UCSD-AML1 (cell line): Measurements from ENCODE around the gene KIRREL3.

Experiments
- DNase-seq: peaks from one replicate; lab custom pipeline; 2025; ENCODE audit not compliant: unreplicated experiment; lab: John Stamatoyannopoulos, UW

Gene KIRREL3

DNA sequence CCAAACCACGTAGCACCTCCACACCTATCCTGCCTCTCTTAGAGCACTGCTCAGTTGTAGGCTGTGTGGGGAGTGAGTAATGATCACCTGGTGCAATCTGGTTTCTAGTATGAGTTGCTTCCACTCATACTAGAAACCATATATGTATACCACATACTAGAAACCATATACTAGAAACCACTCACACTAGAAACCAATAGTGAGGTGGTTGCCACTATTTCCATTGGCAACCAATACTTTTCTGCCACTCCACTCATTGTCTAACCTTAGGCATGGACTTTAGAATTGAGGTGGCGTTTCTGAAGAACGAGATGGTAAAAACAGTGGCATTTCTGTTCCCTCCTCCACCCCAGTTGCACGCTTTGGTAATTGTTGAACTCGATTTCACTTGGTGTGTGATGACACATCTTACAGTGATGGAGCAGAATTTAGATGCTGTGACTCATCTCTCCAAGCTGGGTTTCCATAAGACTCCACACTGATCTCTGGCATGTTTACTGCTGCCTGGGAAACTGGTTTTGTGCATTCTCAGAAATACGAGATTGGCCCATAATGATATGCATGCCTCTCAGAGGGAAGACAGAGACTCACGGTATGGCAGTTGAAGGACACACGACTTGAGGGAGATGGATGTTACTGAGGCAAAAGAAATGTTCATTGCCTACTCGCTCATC is 82.9 kb downstream of the KIRREL3 start:
- no peak for DNase-seq

DNA sequence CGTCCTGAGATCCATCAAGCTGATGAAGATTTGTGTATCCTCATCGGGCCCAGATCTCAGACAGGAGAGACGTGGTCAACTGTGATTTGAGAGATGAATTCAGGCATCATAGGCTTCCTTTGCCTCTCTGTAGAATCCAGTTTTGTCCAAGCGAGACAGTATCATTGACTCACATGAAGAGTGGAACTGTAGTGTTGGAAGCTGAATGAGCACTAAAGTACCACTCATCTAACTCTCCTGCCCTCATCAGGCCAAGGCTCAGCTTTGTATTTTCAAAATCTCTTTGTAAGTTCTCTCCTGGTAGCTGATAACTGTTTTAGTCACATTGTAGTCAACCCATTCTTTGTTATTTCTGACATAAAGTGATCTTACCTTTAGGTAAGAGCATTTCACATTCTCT is 85.1 kb downstream of the KIRREL3 start:
- no peak for DNase-seq

DNA sequence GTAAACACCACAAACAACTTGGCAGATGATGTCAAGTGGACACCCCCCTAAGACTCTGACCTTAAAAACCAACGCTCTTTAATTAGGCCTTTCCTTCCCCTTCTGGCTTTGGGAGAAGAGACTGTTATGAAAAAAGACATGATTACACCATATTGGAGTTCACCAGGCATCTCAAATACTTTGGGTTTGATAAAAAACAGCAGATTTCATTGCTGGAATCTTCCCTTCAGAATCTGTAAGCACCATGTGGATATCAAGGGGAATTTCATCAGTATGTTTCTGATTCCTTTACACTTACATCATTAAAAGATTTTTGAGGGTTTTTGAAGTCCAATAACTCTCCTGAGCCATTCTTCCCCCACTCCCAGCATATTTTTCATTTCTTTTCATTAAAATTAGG is 85.6 kb downstream of the KIRREL3 start:
- DNase-seq: no peak

DNA sequence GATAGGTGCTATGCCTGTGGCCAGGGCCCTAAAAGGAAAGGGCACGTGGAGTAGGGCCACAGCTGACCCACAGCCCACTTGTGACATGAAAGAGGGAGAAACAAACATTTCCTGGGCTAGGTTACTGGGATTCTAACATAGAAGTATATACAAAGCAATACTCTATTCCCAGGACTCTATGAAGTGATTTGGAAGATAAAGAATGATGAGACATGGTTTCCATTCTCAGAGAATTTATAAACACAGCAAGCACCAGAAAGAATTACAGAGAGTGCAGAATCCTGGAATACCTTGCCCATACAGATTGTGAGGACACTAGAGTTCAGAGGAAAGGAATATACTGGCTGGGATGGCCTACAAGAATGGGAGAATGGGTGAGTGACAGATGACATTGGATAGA is 86.4 kb downstream of the KIRREL3 start:
- DNase-seq: no peak

DNA sequence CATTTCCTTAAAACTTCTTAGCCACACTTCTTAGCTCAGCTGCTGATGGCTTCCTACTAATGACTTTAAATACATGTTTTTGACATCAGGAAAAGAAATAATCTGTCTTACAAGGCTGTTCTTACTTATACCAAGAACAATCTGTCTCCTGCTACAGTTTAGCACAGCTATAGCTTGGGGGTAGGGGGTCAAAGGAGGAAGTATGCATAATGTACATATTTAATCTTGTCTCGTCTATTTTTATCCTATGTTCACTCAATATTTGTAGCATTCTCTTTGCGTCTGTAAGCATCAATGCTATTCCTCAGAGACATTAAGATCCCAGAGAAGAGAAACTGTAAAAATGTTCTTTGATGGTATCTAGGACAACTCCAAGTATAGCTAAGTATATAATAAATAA is 96.0 kb downstream of the KIRREL3 start:
- DNase-seq: no peak

DNA sequence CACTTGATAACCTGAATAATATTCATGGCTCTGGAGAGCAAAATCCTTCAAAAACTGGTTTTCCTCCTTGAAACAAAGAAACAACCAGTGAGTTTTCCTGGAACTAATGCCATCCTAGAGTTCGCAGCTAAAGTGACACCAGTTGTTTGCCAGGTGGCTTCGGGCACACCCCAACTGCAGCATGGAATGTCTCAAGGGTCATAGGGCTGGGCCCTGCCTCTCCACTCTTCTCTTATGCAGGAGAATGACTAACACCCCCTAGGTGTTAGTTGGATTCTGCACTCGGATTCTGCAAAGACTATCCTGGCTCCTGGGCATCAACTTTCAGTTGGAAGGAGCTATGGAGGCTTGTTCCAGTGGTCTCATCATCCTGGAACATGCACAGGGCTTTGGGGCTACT is 98.8 kb downstream of the KIRREL3 start:
- no peak for DNase-seq

DNA sequence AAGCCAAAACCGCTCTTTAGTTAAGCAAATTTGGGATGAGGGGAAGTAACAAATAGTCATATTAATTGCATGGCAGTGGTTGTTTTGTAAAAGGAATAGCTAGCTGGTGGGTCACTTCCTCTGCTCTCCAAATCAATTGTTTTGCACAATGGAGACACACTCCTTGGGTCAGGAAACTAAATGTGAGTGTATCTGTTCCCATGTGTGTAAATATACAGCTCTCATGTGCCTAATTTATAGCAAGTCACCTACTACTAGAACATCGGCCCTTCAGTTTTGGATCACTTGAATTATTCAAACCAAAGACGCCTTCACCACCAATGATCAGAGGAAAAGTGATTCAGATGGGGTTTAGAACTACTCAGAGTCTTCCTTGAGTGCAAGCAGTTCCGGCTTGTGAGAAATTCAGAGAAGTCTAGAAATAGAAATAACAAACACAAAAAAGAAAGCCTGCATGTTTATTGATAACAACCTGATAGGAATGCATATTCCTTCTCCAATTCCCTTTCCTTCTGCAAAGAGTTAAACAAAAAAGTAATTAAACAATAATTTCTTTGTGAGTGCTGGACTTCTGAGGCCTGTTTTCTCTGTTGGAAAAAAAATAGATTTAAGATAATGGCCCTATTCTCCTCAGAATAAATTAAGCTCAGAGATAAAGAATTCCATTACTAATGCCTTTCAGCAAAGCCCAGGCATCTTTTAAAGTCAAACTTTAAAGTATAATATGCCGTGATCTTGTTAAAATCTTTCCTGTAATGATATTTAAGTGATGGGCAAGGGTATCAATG is 100.4 kb downstream of the KIRREL3 start:
- DNase-seq: no peak

DNA sequence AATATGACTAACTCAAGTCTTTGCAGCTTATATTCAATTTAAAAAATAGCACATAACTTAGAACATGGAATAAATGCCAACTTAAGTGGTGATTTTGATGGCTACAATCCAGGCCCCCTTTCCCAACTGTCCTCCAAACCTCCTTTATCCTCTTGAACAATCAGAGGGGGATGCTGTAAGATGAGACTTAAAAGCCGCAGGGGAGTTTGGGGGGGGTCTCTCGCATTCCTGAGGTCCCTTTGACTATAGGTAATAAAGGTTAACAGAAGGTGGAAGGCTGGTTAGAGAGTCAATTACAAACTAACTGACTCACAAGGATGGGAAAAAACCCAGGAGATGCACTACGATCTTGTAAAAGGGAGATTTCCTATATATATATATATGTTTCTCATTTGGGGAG is 101.8 kb downstream of the KIRREL3 start:
- DNase-seq: no peak

DNA sequence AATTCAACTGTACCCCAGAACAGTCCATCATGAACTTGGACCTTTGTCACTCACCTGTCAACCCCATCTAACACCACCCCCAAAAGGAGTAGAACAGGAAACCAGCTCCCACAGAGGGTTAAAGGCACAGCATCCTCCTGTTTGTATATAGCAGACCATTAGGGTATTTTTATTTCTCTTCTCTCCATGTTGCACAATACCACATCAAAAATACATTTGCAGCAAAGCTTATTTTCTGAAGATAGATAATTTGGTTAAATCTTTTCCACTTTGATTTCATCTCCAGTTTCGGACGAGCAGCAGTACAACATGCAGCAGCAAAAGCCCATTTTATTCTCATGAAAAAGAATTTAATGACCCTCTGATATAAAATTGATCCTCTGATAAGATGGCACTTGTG is 103.1 kb downstream of the KIRREL3 start:
- DNase-seq: no peak

DNA sequence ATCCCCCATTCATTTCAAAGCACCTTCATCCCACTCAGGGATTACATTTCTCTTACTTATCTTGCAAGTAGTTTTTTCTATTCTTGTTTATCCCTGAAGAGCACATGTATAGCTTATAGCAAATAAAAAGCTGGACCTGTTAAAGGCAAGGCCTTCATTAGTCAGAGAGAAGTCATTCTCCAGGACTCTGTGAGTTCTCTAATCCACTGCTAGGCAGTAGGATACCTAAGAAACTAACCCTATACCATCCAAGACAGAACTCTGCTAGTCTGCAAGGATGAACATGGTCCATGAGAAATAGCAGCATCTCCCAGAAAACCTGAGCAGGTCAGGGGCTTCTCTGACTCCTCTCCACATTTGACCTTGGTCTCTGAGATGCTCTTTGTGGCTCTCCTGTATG is 104.5 kb downstream of the KIRREL3 start:
- DNase-seq: no peak

DNA sequence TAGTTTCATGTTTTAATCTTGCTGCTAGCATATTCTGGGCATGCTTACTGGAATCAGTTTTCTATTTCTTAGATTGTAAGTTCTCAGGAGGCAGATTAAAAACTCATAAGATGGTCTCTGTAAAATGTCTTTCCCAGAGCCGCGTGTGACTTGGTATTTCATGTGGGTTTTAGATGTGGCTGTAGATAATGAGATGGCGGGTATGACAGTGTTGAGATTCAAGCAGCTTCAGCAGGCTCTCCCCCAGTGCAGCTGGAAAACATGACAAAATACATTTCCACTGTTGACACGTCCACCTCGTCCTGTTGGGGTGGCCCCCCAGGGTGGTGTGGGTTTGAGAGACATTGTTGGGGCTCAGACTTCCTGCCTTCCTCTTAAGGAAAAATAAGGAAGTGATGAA is 106.8 kb downstream of the KIRREL3 start:
- no peak for DNase-seq

DNA sequence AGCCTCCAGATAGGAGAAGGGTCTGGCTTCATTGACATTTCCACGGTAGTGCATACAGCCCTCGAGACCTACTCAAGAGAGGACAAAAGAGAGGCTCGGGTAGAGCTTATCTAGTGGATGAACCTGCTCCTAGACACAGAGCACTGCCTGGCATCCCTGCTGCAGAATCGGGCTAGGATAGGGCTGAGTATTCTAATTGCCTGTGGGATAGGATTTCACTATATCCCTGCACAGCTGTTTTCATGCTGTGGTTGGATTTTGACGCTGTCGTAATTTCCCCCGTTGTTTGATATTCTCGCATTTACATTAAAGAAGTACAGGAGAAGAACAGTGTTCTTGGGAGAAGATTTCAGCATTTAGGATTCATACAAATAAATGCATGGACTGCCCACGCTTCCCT is 107.8 kb downstream of the KIRREL3 start:
- no peak for DNase-seq

DNA sequence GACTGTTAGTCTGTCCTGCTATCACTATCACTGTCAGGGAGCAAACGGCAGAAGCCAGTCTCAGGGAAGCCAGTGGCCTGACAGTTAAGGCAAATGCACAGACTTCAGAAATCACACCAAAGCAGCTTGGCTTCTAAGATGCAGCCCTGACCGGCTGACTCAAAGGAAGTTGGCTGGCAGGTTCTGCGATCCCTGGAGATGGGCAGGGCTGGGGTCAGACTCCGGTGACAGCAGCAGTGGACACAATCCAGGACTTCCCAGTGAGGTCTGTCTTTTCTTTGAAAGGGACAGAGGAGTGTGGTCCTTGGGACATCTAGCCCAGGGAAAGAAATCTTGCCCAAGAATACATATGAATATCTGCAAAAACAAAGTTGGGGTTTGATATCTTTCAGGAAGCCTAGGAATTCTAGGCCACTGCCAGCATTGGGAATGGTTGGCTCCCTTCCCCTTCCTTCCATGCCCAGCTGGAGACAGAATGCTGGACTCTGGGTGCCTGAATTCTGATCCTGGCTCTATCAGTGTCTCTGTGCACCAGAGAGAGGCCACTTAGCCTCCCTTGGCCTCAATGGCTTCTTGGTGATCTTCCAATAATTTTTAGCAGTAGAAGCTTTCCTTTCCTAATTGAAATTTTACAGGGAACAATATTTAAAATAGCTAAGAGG is 108.9 kb downstream of the KIRREL3 start:
- DNase-seq: no peak

DNA sequence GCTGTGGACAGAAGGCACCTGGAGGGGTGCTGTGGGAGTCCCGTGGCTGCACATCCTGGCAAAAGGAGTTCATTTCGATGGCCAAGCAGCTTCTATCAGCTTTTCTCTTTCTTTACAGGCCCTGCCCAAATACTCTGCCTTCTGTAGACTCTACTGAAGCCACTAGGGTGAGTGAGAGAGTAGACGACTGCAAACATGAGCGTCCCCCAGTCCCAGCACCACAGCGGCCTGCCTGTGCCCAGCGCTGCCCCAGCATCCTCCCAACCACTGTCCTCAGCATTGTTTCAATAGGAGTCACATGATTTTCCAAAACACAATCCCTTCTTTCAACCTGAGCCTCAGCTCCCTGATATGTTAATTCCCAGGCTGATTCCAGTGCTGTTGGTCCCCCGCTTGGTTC is 110.0 kb downstream of the KIRREL3 start:
- DNase-seq: no peak

DNA sequence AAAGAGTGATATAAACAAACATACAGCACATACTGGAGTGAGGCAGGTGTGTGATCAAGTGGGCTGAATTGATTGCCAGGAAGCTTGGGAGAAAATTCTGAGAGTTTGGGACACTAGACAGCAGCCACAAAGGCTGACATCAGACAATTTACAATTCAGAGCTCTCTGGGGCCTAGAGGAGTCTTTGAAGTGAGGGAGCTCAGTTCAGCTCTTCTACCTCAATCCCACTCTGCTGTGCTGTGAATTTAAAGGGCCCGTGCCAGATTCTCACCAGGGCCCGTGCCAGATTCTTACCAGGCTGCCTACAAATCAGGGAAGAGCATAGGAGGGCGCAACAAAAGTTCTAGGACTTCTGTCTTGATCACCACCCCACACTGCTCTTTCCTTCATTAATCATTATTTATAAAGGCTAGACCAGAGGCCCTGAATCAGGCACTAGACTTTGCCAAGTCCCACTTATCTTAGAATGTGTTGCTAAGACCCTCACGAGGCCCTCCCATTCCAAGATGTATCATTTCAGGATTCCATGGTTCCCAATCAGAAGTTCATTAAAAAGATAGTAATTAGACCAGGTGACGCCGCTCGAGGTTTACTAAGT is 112.4 kb downstream of the KIRREL3 start:
- no peak for DNase-seq

DNA sequence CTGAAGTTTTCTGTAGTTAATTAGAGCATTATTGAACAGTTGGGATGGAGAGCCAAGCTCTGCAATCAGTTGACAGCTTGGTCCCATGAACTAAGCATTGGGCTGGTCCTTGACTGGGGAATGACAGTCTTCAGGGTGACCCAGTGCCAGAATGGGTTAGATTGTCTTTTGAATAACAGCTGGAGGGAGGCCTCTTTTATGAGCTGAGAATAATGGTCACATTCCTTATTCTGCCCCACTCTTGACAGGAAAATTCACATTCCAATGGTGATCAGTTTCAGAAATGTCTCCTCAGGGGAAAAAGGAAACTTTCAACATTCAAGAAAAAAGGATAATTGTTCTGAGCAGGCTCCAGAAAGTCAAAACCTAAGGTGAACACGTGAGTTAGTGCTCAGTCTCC is 113.9 kb downstream of the KIRREL3 start:
- no peak for DNase-seq

DNA sequence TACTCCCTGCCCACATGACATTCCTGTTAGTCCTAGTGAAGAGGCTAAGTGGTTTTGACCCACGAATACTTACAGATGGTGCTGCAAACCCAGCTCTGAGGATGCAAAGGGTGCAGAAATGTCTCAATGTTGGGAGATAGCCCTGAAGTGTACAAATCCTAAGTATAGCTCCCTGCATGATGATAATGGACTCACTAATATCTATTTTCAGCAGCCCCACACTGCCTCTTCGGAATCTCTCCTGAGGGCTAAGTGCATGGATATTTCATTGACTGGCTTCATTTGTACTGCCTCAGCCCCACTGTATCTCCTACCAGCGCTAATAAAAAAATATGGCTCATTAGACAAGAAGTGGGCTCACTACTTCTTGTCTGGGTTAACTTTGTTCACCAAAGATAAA is 114.5 kb downstream of the KIRREL3 start:
- DNase-seq: no peak

DNA sequence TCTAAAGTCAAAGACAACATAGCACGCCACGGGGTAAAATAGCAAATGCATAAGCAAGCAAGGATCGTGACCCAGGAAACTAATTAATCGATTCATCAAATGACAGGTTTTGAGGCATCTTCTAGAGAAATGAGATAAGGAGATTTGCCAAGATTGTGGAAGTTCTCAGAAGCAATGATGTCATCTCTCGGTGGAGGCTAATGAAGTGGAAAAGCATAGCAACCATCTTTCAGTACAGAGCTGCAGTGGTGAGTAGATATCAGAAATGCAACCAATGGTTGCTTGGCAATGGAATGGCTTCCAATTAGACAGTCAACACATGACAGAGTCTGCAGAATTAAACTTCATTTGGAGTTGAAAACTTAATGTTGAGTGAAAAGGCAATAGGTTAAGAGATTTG is 116.0 kb downstream of the KIRREL3 start:
- no peak for DNase-seq

DNA sequence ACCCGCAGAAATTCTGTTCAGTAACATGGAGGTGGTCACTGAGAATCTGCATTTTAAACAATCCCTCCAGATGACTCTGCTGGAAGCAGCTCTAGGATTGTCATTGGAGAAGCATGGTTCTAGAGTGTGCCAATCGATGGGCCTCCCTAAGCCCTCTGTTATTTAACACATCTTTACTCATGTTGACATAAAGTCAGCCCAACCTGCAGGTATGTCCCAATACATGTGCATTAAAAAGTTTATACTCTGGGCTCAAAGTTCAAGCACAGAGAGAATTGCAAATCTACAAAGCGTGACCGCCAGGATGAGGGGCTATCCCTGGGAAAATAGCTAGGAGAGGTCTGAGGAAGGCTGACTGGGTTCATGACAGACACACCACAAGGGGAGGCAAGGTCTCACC is 116.4 kb downstream of the KIRREL3 start:
- DNase-seq: no peak

DNA sequence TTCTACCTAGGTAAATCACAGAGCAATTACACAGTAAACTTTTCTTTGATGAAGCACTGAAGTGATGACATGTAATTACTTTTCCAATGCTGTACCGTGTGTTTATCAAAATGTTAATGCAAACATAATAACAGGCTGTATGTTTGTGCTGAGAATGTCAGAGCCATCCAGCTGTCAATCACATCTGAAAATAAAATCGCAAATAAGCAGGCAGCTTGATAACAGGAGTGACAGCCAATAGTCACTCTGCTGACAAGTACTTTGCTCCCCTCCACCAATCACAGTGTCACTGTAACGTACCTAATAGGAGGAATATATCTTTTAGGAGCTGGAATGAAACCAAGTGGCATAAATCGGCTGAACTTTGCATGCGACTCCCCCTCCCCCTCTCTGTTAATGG is 119.7 kb downstream of the KIRREL3 start:
- no peak for DNase-seq

DNA sequence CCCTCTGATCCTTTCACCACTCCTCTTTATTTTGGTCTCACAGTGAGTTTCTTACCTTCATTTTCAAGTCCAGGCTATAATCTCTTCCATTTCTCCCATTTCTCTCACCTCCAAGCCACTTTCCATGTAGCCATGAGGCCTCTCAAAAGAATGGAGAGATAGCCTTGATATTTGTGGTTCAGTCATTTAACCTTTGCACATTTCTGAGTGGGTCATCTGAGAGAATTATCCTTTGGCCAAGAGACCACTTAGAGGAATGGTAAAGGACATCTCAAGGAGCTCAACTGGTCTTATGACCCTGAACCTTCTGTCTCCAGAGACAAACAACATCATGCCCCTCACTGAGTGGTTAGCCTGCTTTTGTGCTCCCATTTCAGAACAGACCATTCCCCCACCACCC is 121.1 kb downstream of the KIRREL3 start:
- DNase-seq: no peak

DNA sequence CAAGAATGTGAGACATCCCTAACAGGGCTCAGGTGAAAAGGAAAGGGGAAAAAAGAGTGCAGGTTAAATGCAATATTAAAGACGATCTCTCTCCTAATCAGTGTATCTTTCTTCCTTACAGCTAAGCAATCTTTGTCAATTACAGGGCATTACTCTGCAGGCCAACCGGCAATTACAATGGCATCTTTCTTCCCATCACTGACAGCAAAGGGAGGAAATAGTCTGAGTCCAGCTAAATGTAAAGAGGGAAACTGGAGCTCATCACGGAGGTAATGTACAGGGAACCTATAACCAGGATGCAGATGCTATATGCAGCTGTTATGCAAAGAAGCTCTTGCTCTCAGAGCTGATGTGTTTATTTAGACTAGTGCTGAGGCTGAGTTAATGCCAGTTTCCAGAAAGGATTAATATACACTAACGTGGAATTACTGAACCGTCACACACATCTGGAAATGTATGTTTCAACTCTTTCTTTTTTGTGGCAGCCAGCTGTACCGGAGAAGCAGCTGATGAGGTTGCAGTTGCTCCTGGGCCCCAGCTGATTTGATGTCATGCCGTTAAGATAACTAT is 121.6 kb downstream of the KIRREL3 start:
- DNase-seq: no peak
